Kidney (tissue), 14 donors: ENCODE data around the gene LTBR. TPM values are rescaled to one million over a fixed set of nuclear protein-coding genes. Genes with fewer than 3 reads are reported as not detected.

Experiments
- DNase-seq, 5 donors: peaks; one replicate each; pipeline ENCODE4 v3.0.0-alpha.2; 2013 to 2020
- FAIRE-seq: peaks from 2 replicates; lab custom pipeline; 2012; peaks lifted over from hg19 to GRCh38; lab: Jason Lieb, UNC
- H3K27ac ChIP-seq, 2 donors: one replicate each; pipeline ENCODE4 v1.7.0; 2013; ENCODE audit warnings: low read depth in 2 of 2, low read length in 2 of 2, inconsistent platforms in 1 of 2
- H3K27me3 ChIP-seq: one replicate; pipeline ENCODE4 v1.7.1; 2013; ENCODE audit warnings: low read length, inconsistent platforms; ENCODE audit not compliant: control insufficient read depth, insufficient read depth
- H3K36me3 ChIP-seq, 3 donors: one replicate each; pipeline versions ENCODE4 v1.7.0 to v1.7.1; 2013; ENCODE audit warnings: low read length in 3 of 3, control low read depth in 1 of 3, inconsistent platforms in 1 of 3; ENCODE audit not compliant: insufficient read depth in 3 of 3, control insufficient read depth in 2 of 3
- H3K4me1 ChIP-seq, 3 donors: one replicate each; pipeline versions ENCODE4 v1.7.0 to v1.7.1; 2013; ENCODE audit warnings: low read length in 3 of 3, inconsistent platforms in 1 of 3, low read depth in 1 of 3; ENCODE audit not compliant: control insufficient read depth in 2 of 3, insufficient read depth in 2 of 3
- H3K4me3 ChIP-seq, 3 donors: one replicate each; pipeline versions ENCODE4 v1.7.0 to v1.8.1; 2013; ENCODE audit warnings: low read length in 3 of 3, control low read depth in 1 of 3, inconsistent platforms in 1 of 3
- H3K9ac ChIP-seq, 3 donors: one replicate each; pipeline versions ENCODE4 v1.7.0 to v1.7.1; 2013; ENCODE audit warnings: low read length in 3 of 3, control low read depth in 1 of 3, inconsistent platforms in 1 of 3
- H3K9me3 ChIP-seq, 3 donors: one replicate each; pipeline versions ENCODE4 v1.7.0 to v1.7.1; 2013; ENCODE audit warnings: low read length in 3 of 3, control low read depth in 1 of 3, inconsistent platforms in 1 of 3; ENCODE audit not compliant: control insufficient read depth in 2 of 3, insufficient read depth in 1 of 3
- CTCF ChIP-seq: IDR thresholded peaks from 3 replicates; pipeline ENCODE4 v1.5.1; 2012; ENCODE audit warnings: mild to moderate bottlenecking, moderate library complexity, borderline replicate concordance; ENCODE audit not compliant: insufficient read depth; ENCODE audit errors: extremely low read depth
- intact Hi-C: fragments of 100-400 bp; cut with DNase I; formaldehyde crosslinking; loops from one replicate; pipeline ENCODE4 v1.11.1; 2022
- polyA plus RNA-seq: library from polyadenylated mRNA; stranded (reverse); fragments of 350-450 nt; fragmentation: Illumina TruSeq; extraction: RNeasy Lipid Tissue Mini Kit (QIAGEN cat#74804); gene quantifications from one replicate; pipeline ENCODE4 v1.2.3, GENCODE V29; 2014; ENCODE audit warnings: low read depth, low replicate concordance; ENCODE audit not compliant: insufficient read depth
- total RNA-seq: library from RNA; stranded (reverse); fragmentation: NEBNext Ultra II Directional; extraction: Animal tissue kit (Norgen Biotek cat#: 25700); gene quantifications from one replicate; pipeline ENCODE4 v1.2.1, GENCODE V29; 2021
- donor health status: control.
- donor health status: control.
- donor health status: control.
- donor health status: control.
- donor health status: control.
- donor health status: DM: yes; HTN: yes; CAD: no.
- donor health status: Normal renal cell carcinoma (clear cell type).

Gene LTBR
- total and polyA plus RNA-seq, 2 donors from 2014 or later = 77.8 to 114 TPM

- Histone ChIP-seq H3K4me1 (peaks cover 4 to 46% (median 21%) of the 10 kb centered on the region in 3 donors), H3K27me3 (no peaks in the 10 kb centered on the region), H3K9ac (peak overlapping the region in 1 of 3 donors; percentile 6), H3K36me3 (peaks cover 0 to 3% (median 2%) of the 10 kb centered on the region in 3 donors), H3K4me3 (no peak overlapping the region), H3K9me3 (no peaks in the 10 kb centered on the region), H3K27ac (peak overlapping the region; percentile 8 to 49)
- intact Hi-C loops = no loop called here
- no peak for FAIRE-seq
- peak in 1 of 5 donors; percentile 75 for DNase-seq
- TF ChIP-seq CTCF = no peak
Observed at GRCh38 chr12:6345319-6346091, 38.5 kb upstream of the LTBR start.

- Histone ChIP-seq H3K9me3 (no peaks in the 10 kb centered on the region), H3K36me3 (peaks cover 0 to 5% (median 3%) of the 10 kb centered on the region in 3 donors), H3K4me1 (peaks cover 4 to 46% (median 21%) of the 10 kb centered on the region in 3 donors), H3K27ac (peak overlapping the region; percentile 8 to 49), H3K27me3 (no peaks in the 10 kb centered on the region), H3K4me3 (no peak overlapping the region), H3K9ac (peak overlapping the region in 1 of 3 donors; percentile 6)
- TF ChIP-seq CTCF = no peak
- intact Hi-C loops = no loop called here
- FAIRE-seq (no peak), DNase-seq (peak in 1 of 5 donors; percentile 33)
Observed at GRCh38 chr12:6346235-6346832, 37.6 kb upstream of the LTBR start.

GRCh38 chr12:6346942-6347341 is 37.0 kb upstream of the LTBR start:
- H3K9ac ChIP-seq = peak overlapping the region in 1 of 3 donors; percentile 6
- peak overlapping the region in 1 of 3 donors; percentile 13 for H3K4me3 ChIP-seq
- peaks cover 4 to 46% (median 21%) of the 10 kb centered on the region in 3 donors for H3K4me1 ChIP-seq
- DNase-seq = no peak
- no peaks in the 10 kb centered on the region for H3K9me3 ChIP-seq
- peak overlapping the region; percentile 78 to 82 for H3K27ac ChIP-seq
- no peak for TF ChIP-seq CTCF
- H3K27me3 ChIP-seq = no peaks in the 10 kb centered on the region
- FAIRE-seq = no peak
- intact Hi-C loops = no loop called here
- H3K36me3 ChIP-seq = peaks cover 0 to 5% (median 3%) of the 10 kb centered on the region in 3 donors
